GM12878 (cell line): ENCODE measurements around the gene ADK. TPM values are rescaled to one million over a fixed set of nuclear protein-coding genes. Genes with fewer than 3 reads are reported as not detected.

Source experiments
- ATAC-seq: fragments of 200-7000 bp; cut with Tn5 transposase; 3 replicates; pipeline ENCODE4 v1.9.1; 2020; ENCODE audit warnings: mild to moderate bottlenecking, moderate library complexity
- BruUV-seq: library from RNA; stranded (reverse); fragments of 400-500 nt; replicated peaks from 2 replicates; lab custom pipeline; 2021; lab: Mats Ljungman, UMichigan
- CTCF ChIA-PET: fragments of 300-600 bp; sonication (Branson Sonifier 250); formaldehyde crosslinking; extraction: SDS; loops from one replicate; lab custom pipeline; 2021; ENCODE audit warnings: inconsistent platforms; lab: Yijun Ruan, JAX
- POLR2A ChIA-PET: fragments of 350-600 bp; formaldehyde crosslinking; extraction: SDS; loops from one replicate; lab custom pipeline; 2021; ENCODE audit warnings: inconsistent platforms; lab: Charles Lee
- RAD21 ChIA-PET: fragments of 300-600 bp; sonication (Branson Sonifier 250); formaldehyde crosslinking; loops from one replicate; lab custom pipeline; 2023; ENCODE audit warnings: antibody characterized with exemption; ENCODE audit not compliant: unreplicated experiment; lab: Charles Lee
- SMC1A ChIA-PET: fragments of 300-600 bp; sonication (Branson Sonifier 250); formaldehyde crosslinking; loops from one replicate; lab custom pipeline; 2023; ENCODE audit not compliant: unreplicated experiment, uncharacterized antibody; lab: Charles Lee
- DNase-seq: peaks from one replicate; pipeline ENCODE4 v3.0.0-alpha.2; 2011; ENCODE audit warnings: low read depth, low spot score
- FAIRE-seq: peaks from 3 replicates; lab custom pipeline; 2011; peaks lifted over from hg19 to GRCh38; lab: Jason Lieb, UNC
- H2AFZ ChIP-seq: 2 replicates; pipeline ENCODE4 v1.6.0; 2011; ENCODE audit warnings: low read depth, low read length, control low read depth; ENCODE audit not compliant: control insufficient read depth
- H3K27ac ChIP-seq: 2 replicates; pipeline ENCODE4 v1.5.1; 2011; ENCODE audit warnings: control low read depth; ENCODE audit not compliant: control insufficient read depth, insufficient read depth
- H3K27me3 ChIP-seq, 2 experiments: replicated peaks in 1 of 2; 2 replicates each; pipeline versions ENCODE4 v1.6.0 to v1.6.1; 2011; ENCODE audit warnings: low read length in 1 of 2; ENCODE audit not compliant: control insufficient read depth in 2 of 2, insufficient read depth in 2 of 2
- H3K36me3 ChIP-seq, 2 experiments: 2 replicates each; pipeline ENCODE4 v1.5.1; 2011; ENCODE audit warnings: low read length in 1 of 2; ENCODE audit not compliant: control insufficient read depth in 2 of 2, insufficient read depth in 2 of 2
- H3K4me1 ChIP-seq: 2 replicates; pipeline ENCODE4 v1.6.1; 2011; ENCODE audit warnings: mild to moderate bottlenecking, low read length, moderate library complexity, mixed read lengths; ENCODE audit not compliant: control insufficient read depth, insufficient read depth
- H3K4me2 ChIP-seq: 2 replicates; pipeline ENCODE4 v1.6.0; 2011; ENCODE audit warnings: control low read depth; ENCODE audit not compliant: control insufficient read depth, insufficient read depth
- H3K4me3 ChIP-seq: fragments of 200-600 bp; sonication (generic); 2 replicates; pipeline ENCODE4 v1.5.1; 2016
- H3K79me2 ChIP-seq: 2 replicates; pipeline ENCODE4 v1.6.0; 2011; ENCODE audit warnings: low read length; ENCODE audit not compliant: control insufficient read depth, insufficient read depth
- H3K9ac ChIP-seq: 2 replicates; pipeline ENCODE4 v1.8.0; 2011; ENCODE audit warnings: low read length, control low read depth, mixed read lengths; ENCODE audit not compliant: control insufficient read depth, insufficient read depth
- H3K9me3 ChIP-seq: replicated peaks from 3 replicates; pipeline ENCODE4 v1.5.1; 2011; ENCODE audit warnings: mild to moderate bottlenecking, low read length; ENCODE audit not compliant: control insufficient read depth, insufficient read depth
- H4K20me1 ChIP-seq: 2 replicates; pipeline ENCODE4 v1.6.0; 2011; ENCODE audit not compliant: control insufficient read depth, insufficient read depth
- CEBPB ChIP-seq, 2 experiments: fragments of 150-350 bp in 1 of 2; IDR thresholded peaks; 2 replicates each; pipeline ENCODE4 v1.6.1; 2012 to 2014; ENCODE audit warnings: low read depth in 2 of 2, low read length in 2 of 2, borderline replicate concordance in 1 of 2, inconsistent platforms in 1 of 2
- EGR1 ChIP-seq, 2 experiments: IDR thresholded peaks; 1 replicate in 1 of 2; 2 replicates in 1 of 2; pipeline ENCODE4 v1.6.1; 2011 to 2012; ENCODE audit warnings: low read depth in 2 of 2, low read length in 2 of 2, borderline replicate concordance in 1 of 2, mild to moderate bottlenecking in 1 of 2, moderate library complexity in 1 of 2
- IRF4 ChIP-seq: IDR thresholded peaks from 2 replicates; pipeline ENCODE4 v1.6.1; 2011; ENCODE audit warnings: low read depth, low read length
- NFYA ChIP-seq: IDR thresholded peaks from 2 replicates; pipeline ENCODE4 v1.6.1; 2011; ENCODE audit warnings: low read depth, mild to moderate bottlenecking, low read length, improper control_type of control experiment, borderline replicate concordance
- POLR2AphosphoS5 ChIP-seq: IDR thresholded peaks from 2 replicates; pipeline ENCODE4 v1.6.1; 2011; ENCODE audit warnings: mild to moderate bottlenecking, low read length, inconsistent platforms
- POU2F2 ChIP-seq: IDR thresholded peaks from 3 replicates; pipeline ENCODE4 v1.6.1; 2011; ENCODE audit warnings: low read depth, mild to moderate bottlenecking, low read length, borderline replicate concordance
- RUNX3 ChIP-seq: IDR thresholded peaks from 2 replicates; pipeline ENCODE4 v1.6.1; 2012; ENCODE audit warnings: low read length, inconsistent platforms
- ZBED1 ChIP-seq: IDR thresholded peaks from 2 replicates; pipeline ENCODE4 v1.6.1; 2016; ENCODE audit warnings: borderline replicate concordance
- ZNF622 ChIP-seq: fragments of 450-650 bp; IDR thresholded peaks from 2 replicates; pipeline ENCODE4 v1.6.1; 2017; ENCODE audit warnings: mild to moderate bottlenecking, inconsistent platforms
- WGBS: methylation state at CpG from one replicate; pipeline ENCODE4 v1.1.6; 2016; ENCODE audit warnings: low lambda C conversion rate; ENCODE audit not compliant: insufficient replicate concordance, insufficient coverage; ENCODE audit errors: missing lambda C conversion rate; 5-methylcytosine and 5-hydroxymethylcytosine counted together
- in situ Hi-C: fragments of 300-500 bp; cut with MboI; formaldehyde crosslinking; loops from 9 replicates; pipeline ENCODE4 v1.14.3; 2018; ENCODE audit warnings: mixed read lengths
- intact Hi-C: fragments of 100-400 bp; cut with micrococcal nuclease; formaldehyde crosslinking; loops from one replicate; pipeline ENCODE4 v1.14.2; 2022; ENCODE audit not compliant: unreplicated experiment
- polyA plus RNA-seq, 11 experiments: library from polyadenylated mRNA; depleted of rRNA in 4 of 11; unstranded in 6 of 11; stranded (reverse) in 5 of 11; fragments of >200 nt; fragmentation: Nextera tagmentation in 4 of 11; fragmentation: Illumina TruSeq in 1 of 11; extraction: Ambion mirVana in 4 of 11; extraction: Trizol in 1 of 11; gene quantifications; 1 replicate in 1 of 11; 2 replicates in 10 of 11; pipeline versions ENCODE4 v1.2.1 to v1.2.3, GENCODE V29; 2011 to 2016; ENCODE audit warnings: inconsistent platforms in 2 of 11, missing spikeins in 2 of 11, low read depth in 1 of 11
- total RNA-seq, 4 experiments: library from RNA; depleted of rRNA in 3 of 4; stranded (reverse); fragments of >200 nt in 3 of 4; fragmentation: Illumina TruSeq in 1 of 4; extraction: Trizol in 1 of 4; gene quantifications; 2 replicates each; pipeline versions ENCODE4 v1.2.1 to v1.2.3, GENCODE V29; 2013 to 2021
- TF ChIP-seq, protein P1 (sequence below): fragments of 450-650 bp; IDR thresholded peaks from 2 replicates; pipeline ENCODE4 v1.6.1; 2018; ENCODE audit warnings: mild to moderate bottlenecking, low read depth, moderate library complexity; ENCODE audit not compliant: partially characterized antibody

ADK gene
- total and polyA plus RNA-seq, 10 of the 15 experiments (the other 5 are each of a cell fraction or from before 2014, with no cell fraction given): 42.0 to 151 (median 81.6) TPM

- ChIA-PET SMC1A (interaction anchor here (0.9 to 6.6 kb wide), 8 partner anchors 14 to 81 kb away, joined by 3 to 78 read pairs (median 4); no protein-coding TSS in a partner anchor), RAD21 (interaction anchor here (1.3 to 6.4 kb wide), 5 partner anchors 9 to 58 kb away, joined by 3 to 58 read pairs (median 4); no protein-coding TSS in a partner anchor), POLR2A (interaction anchor here (0.8 to 2.2 kb wide), 3 partner anchors 9 to 15 kb away, joined by 4 to 11 read pairs (median 8); no protein-coding TSS in a partner anchor)
- ATAC-seq: no peak
- H3K4me1 ChIP-seq: peaks cover 19% of the 10 kb centered on the region
- no peaks in the 10 kb centered on the region for H3K36me3 ChIP-seq
- intact Hi-C loops (loop anchor here (10.0 kb wide), 1 partner anchor 671 kb away; the partner anchor contains the start of gene KAT6B), in situ Hi-C loops (no loop called here)
- H3K27ac ChIP-seq: no peak overlapping the region
- H3K9me3 ChIP-seq: no peaks in the 10 kb centered on the region
- 88% methylated on average over 4 of the region's 4 CpGs for WGBS
- H3K4me2 ChIP-seq: peak overlapping the region; percentile 84
- H3K9ac ChIP-seq: peak overlapping the region; percentile 48
- H3K79me2 ChIP-seq: peaks cover 89% of the 10 kb centered on the region
- TF ChIP-seq ZBED1: no peak
- no peak for TF ChIP-seq EGR1 (IDR thresholded peaks at IDR 0.05; ENCODE audit: borderline replicate concordance in 1 of 2, low read depth in 2 of 2, low read length in 2 of 2)
- no peak for TF ChIP-seq POLR2AphosphoS5
- no peak for TF ChIP-seq POU2F2
- TF ChIP-seq, all 136 proteins: peak for 0
- H4K20me1 ChIP-seq: no peaks in the 10 kb centered on the region
- no TSS peak for BruUV-seq
- FAIRE-seq: no peak
- CTCF ChIA-PET: interaction anchor here (0.6 to 6.4 kb wide), 8 partner anchors 14 to 866 kb away, joined by 3 to 51 read pairs (median 3); no protein-coding TSS in a partner anchor
- H3K27me3 ChIP-seq: no peaks in the 10 kb centered on the region
- H3K4me3 ChIP-seq: peak overlapping the region; percentile 68; the same call in 1 of the 2 replicates
- no peak overlapping the region for H2AFZ ChIP-seq
- DNase-seq: no peak
Measured at GRCh38 chr10:74153676-74154075, 2.7 kb downstream of the ADK start.

GRCh38 chr10:74156919-74157289 is 5.9 kb downstream of the ADK start:
- H3K79me2 ChIP-seq: peaks cover 71% of the 10 kb centered on the region
- H3K9ac ChIP-seq: 0 out of 2 replicates have a peak overlapping the region, but pooled peaks have one; percentile 3
- ATAC-seq (peak; percentile 69), DNase-seq (no peak), FAIRE-seq (peak; percentile 13)
- peak overlapping the region; percentile 38; the same call in 1 of the 2 replicates for H3K27ac ChIP-seq
- TF ChIP-seq, protein P1, sequence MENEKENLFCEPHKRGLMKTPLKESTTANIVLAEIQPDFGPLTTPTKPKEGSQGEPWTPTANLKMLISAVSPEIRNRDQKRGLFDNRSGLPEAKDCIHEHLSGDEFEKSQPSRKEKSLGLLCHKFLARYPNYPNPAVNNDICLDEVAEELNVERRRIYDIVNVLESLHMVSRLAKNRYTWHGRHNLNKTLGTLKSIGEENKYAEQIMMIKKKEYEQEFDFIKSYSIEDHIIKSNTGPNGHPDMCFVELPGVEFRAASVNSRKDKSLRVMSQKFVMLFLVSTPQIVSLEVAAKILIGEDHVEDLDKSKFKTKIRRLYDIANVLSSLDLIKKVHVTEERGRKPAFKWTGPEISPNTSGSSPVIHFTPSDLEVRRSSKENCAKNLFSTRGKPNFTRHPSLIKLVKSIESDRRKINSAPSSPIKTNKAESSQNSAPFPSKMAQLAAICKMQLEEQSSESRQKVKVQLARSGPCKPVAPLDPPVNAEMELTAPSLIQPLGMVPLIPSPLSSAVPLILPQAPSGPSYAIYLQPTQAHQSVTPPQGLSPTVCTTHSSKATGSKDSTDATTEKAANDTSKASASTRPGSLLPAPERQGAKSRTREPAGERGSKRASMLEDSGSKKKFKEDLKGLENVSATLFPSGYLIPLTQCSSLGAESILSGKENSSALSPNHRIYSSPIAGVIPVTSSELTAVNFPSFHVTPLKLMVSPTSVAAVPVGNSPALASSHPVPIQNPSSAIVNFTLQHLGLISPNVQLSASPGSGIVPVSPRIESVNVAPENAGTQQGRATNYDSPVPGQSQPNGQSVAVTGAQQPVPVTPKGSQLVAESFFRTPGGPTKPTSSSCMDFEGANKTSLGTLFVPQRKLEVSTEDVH: no peak
- TF ChIP-seq RUNX3: 0 out of 2 replicates have a peak, but pooled peaks have one; percentile 30
- no peak for TF ChIP-seq NFYA
- TF ChIP-seq CEBPB (IDR thresholded peaks at IDR 0.05; ENCODE audit: borderline replicate concordance in 1 of 2, low read depth in 2 of 2, low read length in 2 of 2): no peak
- TF ChIP-seq IRF4: no peak
- no peak for TF ChIP-seq ZNF622
- peak overlapping the region; percentile 15; the same call in 1 of the 2 replicates for H2AFZ ChIP-seq
- in situ Hi-C loops: no loop called here
- no peaks in the 10 kb centered on the region for H3K9me3 ChIP-seq
- no peaks in the 10 kb centered on the region for H3K27me3 ChIP-seq
- ChIA-PET SMC1A (interaction anchor here (0.6 to 6.6 kb wide), 16 partner anchors 8 to 860 kb away, joined by 3 to 78 read pairs (median 4); no protein-coding TSS in a partner anchor), POLR2A (interaction anchor here (0.6 to 3.9 kb wide), 10 partner anchors 10 to 95 kb away, joined by 3 to 44 read pairs (median 6); no protein-coding TSS in a partner anchor), CTCF (interaction anchor here (0.6 to 6.4 kb wide), 8 partner anchors 10 to 722 kb away, joined by 3 to 51 read pairs (median 8); no protein-coding TSS in a partner anchor), RAD21 (interaction anchor here (0.6 to 6.4 kb wide), 8 partner anchors 10 to 71 kb away, joined by 3 to 58 read pairs (median 4); no protein-coding TSS in a partner anchor)
- H3K36me3 ChIP-seq: no peaks in the 10 kb centered on the region
- H4K20me1 ChIP-seq: no peaks in the 10 kb centered on the region
- intact Hi-C loops: loop anchor here (10.0 kb wide), 1 partner anchor 668 kb away; the partner anchor contains the start of gene KAT6B
- H3K4me2 ChIP-seq: peak overlapping the region; percentile 69; the same call in 1 of the 2 replicates
- H3K4me1 ChIP-seq: peaks cover 14% of the 10 kb centered on the region
- 0 out of 2 replicates have a peak overlapping the region, but pooled peaks have one; percentile 10 for H3K4me3 ChIP-seq
- no TSS peak for BruUV-seq
- 22% methylated on average over 2 of the region's 2 CpGs for WGBS
